ENCODE data around the gene FBXL16. TPM values are rescaled to one million over a fixed set of nuclear protein-coding genes. Genes with fewer than 3 reads are reported as not detected.

FBXL16 gene
- total RNA-seq, 1 experiment from 2014 or later: 40.5 TPM

GRCh38 chr16:677316-678190, 28.0 kb downstream of the FBXL16 start:
- Mint-ChIP-seq H3K27ac (ENCODE audit: low read depth, unreplicated experiment) (no peak overlapping the region), H3K27me3 (ENCODE audit: insufficient read depth, unreplicated experiment) (no peaks in the 10 kb centered on the region), H3K4me1 (ENCODE audit: insufficient read depth, unreplicated experiment) (no peaks in the 10 kb centered on the region), H3K9me3 (ENCODE audit: unreplicated experiment) (no peaks in the 10 kb centered on the region), H3K36me3 (ENCODE audit: insufficient read depth, unreplicated experiment) (peaks cover 58% of the 10 kb centered on the region), H3K4me3 (ENCODE audit: unreplicated experiment) (no peak overlapping the region)
- ChIA-PET CTCF (interaction anchor here (1.6 kb wide), 1 partner anchor 8 kb away, joined by 6 read pairs; no protein-coding TSS in a partner anchor), POLR2A (interaction anchor here (0.6 to 3.9 kb wide), 6 partner anchors 9 to 90 kb away, joined by 3 to 17 read pairs (median 4); partner anchors contain the start of genes ANTKMT, CCDC78 and HAGHL)
- TF ChIP-seq CTCF (IDR thresholded peaks at IDR 0.05; ENCODE audit: unreplicated experiment): no peak
- DNase-seq (ENCODE audit: unreplicated experiment): no peak
- BruUV-seq (replicated peaks): no TSS peak
- intact Hi-C loops (cut with micrococcal nuclease): no loop called here

- intact Hi-C loops (cut with micrococcal nuclease): no loop called here
- ChIA-PET CTCF (interaction anchor here (0.8 kb wide), 1 partner anchor 9 kb away, joined by 5 read pairs; the partner anchor contains the start of gene RHOT2), POLR2A (interaction anchor here (0.6 to 2.0 kb wide), 6 partner anchors 9 to 84 kb away, joined by 3 to 17 read pairs (median 4); partner anchors contain the start of genes ANTKMT, RHOT2 and WDR24)
- Mint-ChIP-seq H3K4me3 (ENCODE audit: unreplicated experiment) (peak overlapping the region; percentile 14), H3K4me1 (ENCODE audit: insufficient read depth, unreplicated experiment) (no peaks in the 10 kb centered on the region), H3K9me3 (ENCODE audit: unreplicated experiment) (no peaks in the 10 kb centered on the region), H3K27ac (ENCODE audit: low read depth, unreplicated experiment) (no peak overlapping the region), H3K36me3 (ENCODE audit: insufficient read depth, unreplicated experiment) (peaks cover 51% of the 10 kb centered on the region), H3K27me3 (ENCODE audit: insufficient read depth, unreplicated experiment) (no peaks in the 10 kb centered on the region)
- TF ChIP-seq CTCF (IDR thresholded peaks at IDR 0.05; ENCODE audit: unreplicated experiment): no peak
- BruUV-seq (replicated peaks): no TSS peak
- DNase-seq (ENCODE audit: unreplicated experiment): peak; percentile 91
These were observed 28.7 kb downstream of the FBXL16 start for GRCh38 chr16:676913-677312.

GRCh38 chr16:676565-676902, 29.1 kb downstream of the FBXL16 start:
- Mint-ChIP-seq H3K4me1 (ENCODE audit: insufficient read depth, unreplicated experiment) (no peaks in the 10 kb centered on the region), H3K9me3 (ENCODE audit: unreplicated experiment) (no peaks in the 10 kb centered on the region), H3K4me3 (ENCODE audit: unreplicated experiment) (peak overlapping the region; percentile 14), H3K36me3 (ENCODE audit: insufficient read depth, unreplicated experiment) (peaks cover 49% of the 10 kb centered on the region), H3K27me3 (ENCODE audit: insufficient read depth, unreplicated experiment) (no peaks in the 10 kb centered on the region), H3K27ac (ENCODE audit: low read depth, unreplicated experiment) (no peak overlapping the region)
- ChIA-PET CTCF (interaction anchor here (0.6 to 0.8 kb wide), 4 partner anchors 9 to 117 kb away, joined by 3 to 5 read pairs (median 3); partner anchors contain the start of gene RHOT2), POLR2A (interaction anchor here (0.6 to 2.0 kb wide), 7 partner anchors 9 to 83 kb away, joined by 3 to 17 read pairs (median 3); partner anchors contain the start of genes ANTKMT, RHOT2 and WDR24)
- DNase-seq (ENCODE audit: unreplicated experiment): no peak
- intact Hi-C loops (cut with micrococcal nuclease): no loop called here
- no TSS peak for BruUV-seq (replicated peaks)
- TF ChIP-seq CTCF (IDR thresholded peaks at IDR 0.05; ENCODE audit: unreplicated experiment): no peak

- no peak overlapping the region for H3K27ac Mint-ChIP-seq (ENCODE audit: low read depth, unreplicated experiment)
- no peaks in the 10 kb centered on the region for H3K4me1 Mint-ChIP-seq (ENCODE audit: insufficient read depth, unreplicated experiment)
- intact Hi-C loops (cut with micrococcal nuclease): no loop called here
- peaks cover 49% of the 10 kb centered on the region for H3K36me3 Mint-ChIP-seq (ENCODE audit: insufficient read depth, unreplicated experiment)
- no peaks in the 10 kb centered on the region for H3K27me3 Mint-ChIP-seq (ENCODE audit: insufficient read depth, unreplicated experiment)
- ChIA-PET POLR2A (interaction anchor here (0.6 to 2.0 kb wide), 11 partner anchors 8 to 86 kb away, joined by 3 to 17 read pairs (median 3); partner anchors contain the start of genes ANTKMT, JMJD8, RAB40C and RHOT2), CTCF (interaction anchor here (0.6 to 0.8 kb wide), 4 partner anchors 8 to 117 kb away, joined by 3 to 5 read pairs (median 3); partner anchors contain the start of gene RHOT2)
- no peaks in the 10 kb centered on the region for H3K9me3 Mint-ChIP-seq (ENCODE audit: unreplicated experiment)
- no peak for TF ChIP-seq CTCF (IDR thresholded peaks at IDR 0.05; ENCODE audit: unreplicated experiment)
- no peak overlapping the region for H3K4me3 Mint-ChIP-seq (ENCODE audit: unreplicated experiment)
- DNase-seq (ENCODE audit: unreplicated experiment): no peak
- no TSS peak for BruUV-seq (replicated peaks)
These were observed 29.6 kb downstream of the FBXL16 start for GRCh38 chr16:675884-676564.
